Stomach (tissue), 4 donors: ENCODE results near the gene TXNDC5.

Experiments used
- CTCF ChIP-seq, 7 experiments: fragments of 450-650 bp in 4 of 7; fragments of 200-600 bp in 3 of 7; sonication (generic) in 3 of 7; IDR thresholded peaks; one replicate each; pipeline ENCODE4 v1.5.1; 2016 to 2019; ENCODE audit warnings: antibody characterized with exemption in 7 of 7, control low read depth in 2 of 7, mild to moderate bottlenecking in 1 of 7
- EP300 ChIP-seq: sonication (generic); formaldehyde crosslinking; IDR thresholded peaks from one replicate; pipeline ENCODE4 v1.6.1; 2017; ENCODE audit warnings: antibody characterized with exemption
- POLR2A ChIP-seq, 4 donors: fragments of 450-650 bp; IDR thresholded peaks; one replicate each; pipeline ENCODE4 v1.6.1; 2016; ENCODE audit warnings: antibody characterized with exemption in 4 of 4, control low read depth in 2 of 4, mild to moderate bottlenecking in 1 of 4, moderate library complexity in 1 of 4
- POLR2AphosphoS5 ChIP-seq, 3 donors: sonication (generic); formaldehyde crosslinking; IDR thresholded peaks; one replicate each; pipeline ENCODE4 v1.6.1; 2016; ENCODE audit warnings: antibody characterized with exemption in 3 of 3

GRCh38 chr6:7894262-7895124 is 16.1 kb downstream of the TXNDC5 start:
- TF ChIP-seq CTCF (IDR thresholded peaks at IDR 0.05) (no peak), POLR2A (IDR thresholded peaks at IDR 0.05) (no peak), EP300 (no peak), POLR2AphosphoS5 (IDR thresholded peaks at IDR 0.05) (no peak)
